A549 (cell line): Measurements from ENCODE around the gene C1orf87. TPM values are rescaled to one million over a fixed set of nuclear protein-coding genes. Genes with fewer than 3 reads are reported as not detected.
"Not testable (repeated sequence)": the region's sequence is repeated elsewhere in the genome, so short reads cannot be mapped to it uniquely, and the experiment has no call there.

Experiments used
- ATAC-seq, 2 experiments: fragments of 200-7000 bp in 1 of 2; fragments of >200 bp in 1 of 2; cut with Nextera tagmentation in 1 of 2; cut with Tn5 transposase in 1 of 2; 3 replicates each; pipeline versions ENCODE4 v1.8.0 to v1.9.1; 2018 to 2020; ENCODE audit warnings: mild to moderate bottlenecking in 1 of 2, moderate library complexity in 1 of 2
- CTCF ChIA-PET: fragments of 300-600 bp; sonication (Branson Sonifier 250); formaldehyde crosslinking; extraction: SDS; loops from one replicate; lab custom pipeline; 2021; ENCODE audit warnings: antibody characterized with exemption, inconsistent platforms; lab: Yijun Ruan, JAX
- POLR2A ChIA-PET: fragments of 350-600 bp; formaldehyde crosslinking; extraction: SDS; loops from one replicate; lab custom pipeline; 2021; ENCODE audit warnings: antibody characterized with exemption, inconsistent platforms; lab: Yijun Ruan, JAX
- DNase-seq, 2 experiments: peaks; one replicate each; pipeline versions ENCODE4 v3.0.0 to v3.0.0-alpha.2; 2011 to 2016; ENCODE audit warnings: low read depth in 1 of 2, low spot score in 1 of 2
- FAIRE-seq: peaks from 2 replicates; lab custom pipeline; 2011; peaks lifted over from hg19 to GRCh38; lab: Jason Lieb, UNC
- H3K27ac ChIP-seq, 2 experiments: fragments of >200 bp; sonication (Bioruptor Twin); formaldehyde crosslinking; 3 replicates each; pipeline ENCODE4 v1.5.1; 2016 to 2017
- H3K4me1 ChIP-seq: fragments of >200 bp; sonication (Bioruptor Twin); formaldehyde crosslinking; 3 replicates; pipeline ENCODE4 v1.6.1; 2016
- H3K4me2 ChIP-seq: fragments of >200 bp; sonication (Bioruptor Twin); formaldehyde crosslinking; 3 replicates; pipeline ENCODE4 v1.6.1; 2016
- H3K4me3 ChIP-seq: fragments of >200 bp; sonication (Bioruptor Twin); formaldehyde crosslinking; 3 replicates; pipeline ENCODE4 v1.5.1; 2016
- H3K9me3 ChIP-seq: fragments of >200 bp; sonication (Bioruptor Twin); formaldehyde crosslinking; 3 replicates; pipeline ENCODE4 v1.6.1; 2016
- BHLHE40 ChIP-seq: IDR thresholded peaks from 2 replicates; pipeline ENCODE4 v1.6.1; 2012; ENCODE audit warnings: low read depth, low read length, inconsistent platforms
- CHD2 ChIP-seq: fragments of 150-350 bp; IDR thresholded peaks from 2 replicates; pipeline ENCODE4 v1.6.1; 2014; ENCODE audit warnings: low read length; ENCODE audit not compliant: partially characterized antibody
- CHD4 ChIP-seq: fragments of 200-600 bp; sonication (generic); IDR thresholded peaks from 2 replicates; pipeline ENCODE4 v1.6.1; 2016; ENCODE audit warnings: antibody characterized with exemption, mild to moderate bottlenecking, borderline replicate concordance
- EHF ChIP-seq: fragments of 250-450 bp; sonication (Bioruptor Pico); IDR thresholded peaks from 2 replicates; pipeline ENCODE4 v1.5.0; 2020; ENCODE audit warnings: mild to moderate bottlenecking
- EHMT2 ChIP-seq: fragments of 200-600 bp; sonication (generic); IDR thresholded peaks from 2 replicates; pipeline ENCODE4 v1.6.1; 2016; ENCODE audit warnings: antibody characterized with exemption, low read depth, mild to moderate bottlenecking, moderate library complexity
- EP300 ChIP-seq, 2 experiments: fragments of >200 bp; sonication (Bioruptor Twin); formaldehyde crosslinking; IDR thresholded peaks; 2 replicates in 1 of 2; 3 replicates in 1 of 2; pipeline ENCODE4 v1.6.1; 2016 to 2017
- GATA3 ChIP-seq: IDR thresholded peaks from 2 replicates; pipeline ENCODE4 v1.6.1; 2012; ENCODE audit warnings: borderline replicate concordance
- HES2 ChIP-seq: fragments of >200 bp; sonication (Bioruptor Twin); formaldehyde crosslinking; IDR thresholded peaks from 2 replicates; pipeline ENCODE4 v1.6.1; 2016
- HEYL ChIP-seq: fragments of 250-450 bp; sonication (Bioruptor Pico); IDR thresholded peaks from 2 replicates; pipeline ENCODE4 v1.8.0; 2021; ENCODE audit warnings: mild to moderate bottlenecking, moderate library complexity
- HOXA7 ChIP-seq: fragments of 250-450 bp; sonication (Bioruptor Pico); IDR thresholded peaks from 2 replicates; pipeline ENCODE4 v1.5.0; 2020; ENCODE audit warnings: mild to moderate bottlenecking, moderate library complexity
- HOXB13 ChIP-seq: fragments of 250-450 bp; sonication (Bioruptor Pico); IDR thresholded peaks from 2 replicates; pipeline ENCODE4 v1.5.0; 2020; ENCODE audit warnings: low read depth, mild to moderate bottlenecking, moderate library complexity
- KDM5A ChIP-seq: fragments of 200-600 bp; sonication (generic); IDR thresholded peaks from 2 replicates; pipeline ENCODE4 v1.6.1; 2016; ENCODE audit warnings: antibody characterized with exemption, mild to moderate bottlenecking
- NPAS2 ChIP-seq: fragments of 250-450 bp; sonication (Bioruptor Pico); IDR thresholded peaks from 2 replicates; pipeline ENCODE4 v1.8.0; 2022; ENCODE audit warnings: mild to moderate bottlenecking, moderate library complexity, borderline replicate concordance
- NR3C1 ChIP-seq: fragments of >200 bp; sonication (Bioruptor Twin); formaldehyde crosslinking; IDR thresholded peaks from 3 replicates; pipeline ENCODE4 v1.6.1; 2017
- POLR2AphosphoS2 ChIP-seq: conservative IDR thresholded peaks from 2 replicates; pipeline ENCODE4 v1.6.1; 2012; ENCODE audit warnings: low read length, improper control_type of control experiment, inconsistent platforms
- RAD21 ChIP-seq, 2 experiments: fragments of >200 bp in 1 of 2; sonication (Bioruptor Twin) in 1 of 2; formaldehyde crosslinking in 1 of 2; IDR thresholded peaks in 1 of 2; conservative IDR thresholded peaks in 1 of 2; 2 replicates in 1 of 2; 3 replicates in 1 of 2; pipeline ENCODE4 v1.6.1; 2012 to 2018; ENCODE audit warnings: inconsistent platforms in 1 of 2
- SMC3 ChIP-seq: fragments of >200 bp; sonication (Bioruptor Twin); formaldehyde crosslinking; IDR thresholded peaks from 3 replicates; pipeline ENCODE4 v1.6.1; 2018; ENCODE audit warnings: inconsistent platforms
- TP53 ChIP-seq: fragments of 250-450 bp; sonication (Bioruptor Pico); IDR thresholded peaks from 2 replicates; pipeline ENCODE4 v1.5.0; 2021; ENCODE audit warnings: mild to moderate bottlenecking, moderate library complexity
- ZSCAN20 ChIP-seq: fragments of 250-450 bp; sonication (Bioruptor Pico); IDR thresholded peaks from 2 replicates; pipeline ENCODE4 v1.8.0; 2022; ENCODE audit warnings: mild to moderate bottlenecking, moderate library complexity
- WGBS: methylation state at CpG from one replicate; pipeline ENCODE4 v1.1.6; 2017; ENCODE audit errors: missing lambda C conversion rate; 5-methylcytosine and 5-hydroxymethylcytosine counted together
- polyA plus RNA-seq, 4 experiments: library from polyadenylated mRNA; depleted of rRNA in 3 of 4; stranded (reverse); fragments of >200 nt; fragmentation: RNase III in 1 of 4; extraction: RNeasy Plus Mini Kit Qiagen cat#74134 plus additional on column Dnase treatment in 1 of 4; gene quantifications; 2 replicates in 3 of 4; 3 replicates in 1 of 4; pipeline ENCODE4 v1.2.3, GENCODE V29; 2011 to 2017
- TF ChIP-seq, protein P1 (sequence below): fragments of >200 bp; sonication (Bioruptor Twin); formaldehyde crosslinking; IDR thresholded peaks from 3 replicates; pipeline ENCODE4 v1.5.1; 2016
- TF ChIP-seq, protein P2 (sequence below): fragments of >200 bp; sonication (Bioruptor Twin); formaldehyde crosslinking; IDR thresholded peaks from 3 replicates; pipeline ENCODE4 v1.6.1; 2016

The C1orf87 gene
- polyA plus RNA-seq, 2 of the 4 experiments (the other 2 are of a cell fraction): not detected

GRCh38 chr1:59972216-59972927 is 101.2 kb downstream of the C1orf87 start (continued):
- no peak for TF ChIP-seq CHD4
- TF ChIP-seq HOXB13: no peak
- no peak for TF ChIP-seq HEYL (CRISPR knock-in tag)

DNA sequence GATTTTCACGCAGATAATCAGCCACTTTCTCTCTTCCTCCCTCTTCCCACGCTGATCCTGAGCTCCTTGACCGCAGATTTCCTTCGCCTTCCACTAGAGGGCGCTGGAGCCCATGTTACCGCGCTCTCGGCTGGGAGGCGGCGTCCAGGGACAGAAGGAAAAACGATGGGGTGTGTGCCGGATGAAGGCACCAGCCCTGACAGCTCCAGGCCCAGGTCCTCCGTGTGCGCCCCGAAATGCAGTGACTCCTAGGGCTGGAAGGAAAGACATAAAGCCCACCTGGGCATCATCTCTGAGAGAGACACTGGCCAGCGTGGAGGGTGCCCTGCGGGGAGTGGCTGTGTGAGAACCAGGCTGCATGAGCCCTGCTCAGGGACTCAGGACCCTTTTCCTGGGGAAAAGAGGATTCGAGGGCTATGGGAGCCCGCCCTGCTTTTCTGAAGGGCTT is 102.1 kb downstream of the C1orf87 start:
- H3K4me2 ChIP-seq: peak overlapping the region; percentile 68
- H3K4me1 ChIP-seq: no peaks in the 10 kb centered on the region
- peak; percentile 35; the same call in 1 of the 3 replicates for TF ChIP-seq SMC3
- TF ChIP-seq RAD21 (conservative IDR thresholded peaks at IDR 0.05 in 1 of 2, IDR thresholded peaks at IDR 0.05 in 1 of 2): peak; percentile 75 to 76
- TF ChIP-seq ZSCAN20: no peak
- TF ChIP-seq CHD2: no peak
- TF ChIP-seq, protein P1, sequence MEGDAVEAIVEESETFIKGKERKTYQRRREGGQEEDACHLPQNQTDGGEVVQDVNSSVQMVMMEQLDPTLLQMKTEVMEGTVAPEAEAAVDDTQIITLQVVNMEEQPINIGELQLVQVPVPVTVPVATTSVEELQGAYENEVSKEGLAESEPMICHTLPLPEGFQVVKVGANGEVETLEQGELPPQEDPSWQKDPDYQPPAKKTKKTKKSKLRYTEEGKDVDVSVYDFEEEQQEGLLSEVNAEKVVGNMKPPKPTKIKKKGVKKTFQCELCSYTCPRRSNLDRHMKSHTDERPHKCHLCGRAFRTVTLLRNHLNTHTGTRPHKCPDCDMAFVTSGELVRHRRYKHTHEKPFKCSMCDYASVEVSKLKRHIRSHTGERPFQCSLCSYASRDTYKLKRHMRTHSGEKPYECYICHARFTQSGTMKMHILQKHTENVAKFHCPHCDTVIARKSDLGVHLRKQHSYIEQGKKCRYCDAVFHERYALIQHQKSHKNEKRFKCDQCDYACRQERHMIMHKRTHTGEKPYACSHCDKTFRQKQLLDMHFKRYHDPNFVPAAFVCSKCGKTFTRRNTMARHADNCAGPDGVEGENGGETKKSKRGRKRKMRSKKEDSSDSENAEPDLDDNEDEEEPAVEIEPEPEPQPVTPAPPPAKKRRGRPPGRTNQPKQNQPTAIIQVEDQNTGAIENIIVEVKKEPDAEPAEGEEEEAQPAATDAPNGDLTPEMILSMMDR: peak; percentile 68
- H3K27ac ChIP-seq: no peak overlapping the region
- CTCF ChIA-PET: interaction anchor here (0.6 to 2.5 kb wide), 18 partner anchors 8 to 1086 kb away, joined by 3 to 23 read pairs (median 4); no protein-coding TSS in a partner anchor
- 2% methylated on average over 19 of the region's 19 CpGs for WGBS
- FAIRE-seq (peak; percentile 28), DNase-seq (peak; percentile 42 to 44), ATAC-seq (peak; percentile 93 to 99)
- H3K4me3 ChIP-seq: no peak overlapping the region
- POLR2A ChIA-PET: no interaction called here
- no peaks in the 10 kb centered on the region for H3K9me3 ChIP-seq

DNA sequence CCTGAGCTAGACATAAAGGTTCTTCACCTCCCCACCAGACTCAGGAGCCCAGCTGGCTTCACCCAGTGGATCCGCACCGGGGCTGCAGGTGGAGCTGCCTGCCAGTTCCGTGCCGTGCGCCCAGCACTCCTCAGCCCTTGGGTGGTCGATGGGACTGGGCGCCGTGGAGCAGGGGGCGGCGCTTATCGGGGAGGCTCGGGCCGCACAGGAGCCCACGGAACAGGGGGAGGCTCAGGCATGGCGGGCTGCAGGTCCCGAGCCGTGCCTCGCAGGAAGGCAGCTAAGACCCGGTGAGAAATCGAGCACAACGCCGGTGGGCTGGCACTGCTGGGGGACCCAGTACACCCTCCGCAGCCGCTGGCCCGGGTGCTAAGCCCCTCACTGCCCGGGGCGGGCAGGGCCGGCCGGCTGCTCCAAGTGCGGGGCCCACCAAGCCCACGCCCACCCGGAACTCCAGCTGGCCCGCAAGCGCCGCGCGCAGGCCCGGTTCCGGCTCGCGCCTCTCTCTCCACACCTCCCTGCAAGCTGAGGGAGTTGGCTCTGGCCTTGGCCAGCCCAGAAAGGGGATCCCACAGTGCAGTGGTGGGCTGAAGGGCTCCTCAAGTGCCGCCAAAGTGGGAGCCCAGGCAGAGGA is 103.9 kb downstream of the C1orf87 start:
- ATAC-seq, H3K4me3 ChIP-seq, FAIRE-seq, H3K4me1 ChIP-seq, DNase-seq, H3K27ac ChIP-seq, H3K4me2 ChIP-seq, POLR2A ChIA-PET, CTCF ChIA-PET, H3K9me3 ChIP-seq: not testable (repeated sequence)
- WGBS: 75% methylated on average over 7 of the region's 42 CpGs

DNA sequence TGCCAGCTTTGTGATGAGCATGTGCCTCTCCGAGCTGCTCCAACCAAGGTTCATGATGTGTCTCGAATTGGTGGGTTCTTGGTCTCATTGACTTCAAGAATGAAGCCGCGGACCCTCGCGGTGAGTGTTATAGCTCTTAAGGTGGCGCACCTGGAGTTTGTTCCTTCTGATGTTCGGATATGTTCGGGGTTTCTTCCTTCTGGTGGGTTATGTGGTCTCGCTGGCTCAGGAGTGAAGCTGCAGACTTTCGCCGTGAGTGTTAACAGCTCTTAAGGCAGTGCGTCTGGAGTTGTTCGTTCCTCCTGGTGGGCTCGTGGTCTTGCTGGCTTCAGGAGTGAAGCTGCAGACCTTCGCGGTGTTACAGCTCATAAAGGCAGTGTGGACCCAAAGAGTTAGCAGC is 104.8 kb downstream of the C1orf87 start:
- POLR2A ChIA-PET, CTCF ChIA-PET, H3K4me2 ChIP-seq, DNase-seq, H3K4me1 ChIP-seq, H3K4me3 ChIP-seq, FAIRE-seq, H3K27ac ChIP-seq, ATAC-seq, H3K9me3 ChIP-seq: not testable (repeated sequence)
- WGBS: 65% methylated on average over 17 of the region's 17 CpGs

GRCh38 chr1:59967780-59968179 is 105.8 kb downstream of the C1orf87 start:
- CTCF ChIA-PET: interaction anchor here (1.2 kb wide), 1 partner anchor 9 kb away, joined by 4 read pairs; no protein-coding TSS in a partner anchor
- no peak overlapping the region for H3K4me3 ChIP-seq
- POLR2A ChIA-PET: no interaction called here
- DNase-seq: no peak
- TF ChIP-seq NR3C1 (no peak), BHLHE40 (no peak), HES2 (no peak), EHF (CRISPR knock-in tag) (no peak), TP53 (CRISPR knock-in tag) (no peak), POLR2AphosphoS2 (no peak), KDM5A (no peak), EHMT2 (no peak), EP300 (IDR thresholded peaks at IDR 0.05) (no peak), GATA3 (no peak), HOXA7 (CRISPR knock-in tag) (no peak), NPAS2 (CRISPR knock-in tag) (no peak)
- TF ChIP-seq, protein P2, sequence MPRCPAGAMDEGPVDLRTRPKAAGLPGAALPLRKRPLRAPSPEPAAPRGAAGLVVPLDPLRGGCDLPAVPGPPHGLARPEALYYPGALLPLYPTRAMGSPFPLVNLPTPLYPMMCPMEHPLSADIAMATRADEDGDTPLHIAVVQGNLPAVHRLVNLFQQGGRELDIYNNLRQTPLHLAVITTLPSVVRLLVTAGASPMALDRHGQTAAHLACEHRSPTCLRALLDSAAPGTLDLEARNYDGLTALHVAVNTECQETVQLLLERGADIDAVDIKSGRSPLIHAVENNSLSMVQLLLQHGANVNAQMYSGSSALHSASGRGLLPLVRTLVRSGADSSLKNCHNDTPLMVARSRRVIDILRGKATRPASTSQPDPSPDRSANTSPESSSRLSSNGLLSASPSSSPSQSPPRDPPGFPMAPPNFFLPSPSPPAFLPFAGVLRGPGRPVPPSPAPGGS: no peak
- TF ChIP-seq, all 56 proteins: peak for 0
- H3K9me3 ChIP-seq: no peaks in the 10 kb centered on the region
- H3K4me2 ChIP-seq: no peak overlapping the region
- no peaks in the 10 kb centered on the region for H3K4me1 ChIP-seq
- no peak for ATAC-seq
- FAIRE-seq: no peak
- WGBS: 45% methylated on average over 3 of the region's 3 CpGs
- no peak overlapping the region for H3K27ac ChIP-seq
